GM23248 (cell line): ENCODE measurements around the gene MKI67. TPM values are rescaled to one million over a fixed set of nuclear protein-coding genes. Genes with fewer than 3 reads are reported as not detected.

Experiments
- DNase-seq: peaks from one replicate; pipeline ENCODE4 v3.0.0-alpha.2; 2015
- H2AFZ ChIP-seq: fragments of 200-600 bp; sonication (generic); 2 replicates; pipeline ENCODE4 v1.6.1; 2016; ENCODE audit warnings: antibody characterized with exemption
- H3F3A ChIP-seq: fragments of 200-600 bp; sonication (generic); 2 replicates; pipeline ENCODE4 v1.6.1; 2016; ENCODE audit warnings: mild to moderate bottlenecking, antibody characterized with exemption, mixed run types; ENCODE audit not compliant: insufficient read depth
- H3K27ac ChIP-seq: fragments of 200-600 bp; sonication (generic); 2 replicates; pipeline ENCODE4 v1.5.1; 2016; ENCODE audit warnings: mild to moderate bottlenecking
- H3K27me3 ChIP-seq: fragments of 200-600 bp; sonication (generic); replicated peaks from 2 replicates; pipeline ENCODE4 v1.6.1; 2016; ENCODE audit warnings: mild to moderate bottlenecking; ENCODE audit not compliant: insufficient read depth
- H3K36me3 ChIP-seq: fragments of 200-600 bp; sonication (generic); 2 replicates; pipeline ENCODE4 v1.6.1; 2016; ENCODE audit warnings: low read depth, mild to moderate bottlenecking
- H3K4me1 ChIP-seq: fragments of 200-600 bp; sonication (generic); 2 replicates; pipeline ENCODE4 v1.6.1; 2016; ENCODE audit warnings: mild to moderate bottlenecking; ENCODE audit not compliant: insufficient read depth
- H3K4me2 ChIP-seq: fragments of 200-600 bp; sonication (generic); one replicate; pipeline ENCODE4 v1.6.1; 2016; ENCODE audit warnings: mild to moderate bottlenecking; ENCODE audit not compliant: unreplicated experiment
- H3K4me3 ChIP-seq: fragments of 200-600 bp; sonication (generic); 2 replicates; pipeline ENCODE4 v1.5.1; 2016; ENCODE audit warnings: mild to moderate bottlenecking
- H3K79me2 ChIP-seq: fragments of 200-600 bp; sonication (generic); 2 replicates; pipeline ENCODE4 v1.6.1; 2016; ENCODE audit warnings: mild to moderate bottlenecking; ENCODE audit not compliant: insufficient read depth
- H3K9ac ChIP-seq: fragments of 200-600 bp; sonication (generic); 2 replicates; pipeline ENCODE4 v1.6.1; 2016; ENCODE audit warnings: mild to moderate bottlenecking
- H3K9me2 ChIP-seq: fragments of 200-600 bp; sonication (generic); 2 replicates; pipeline ENCODE4 v1.6.1; 2016; ENCODE audit warnings: mixed run types, mild to moderate bottlenecking, moderate library complexity; ENCODE audit not compliant: insufficient read depth
- H3K9me3 ChIP-seq: fragments of 200-600 bp; sonication (generic); one replicate; pipeline ENCODE4 v1.6.1; 2017; ENCODE audit warnings: low read depth
- H4K20me1 ChIP-seq: fragments of 200-600 bp; sonication (generic); 2 replicates; pipeline ENCODE4 v1.6.0; 2016; ENCODE audit not compliant: insufficient read depth
- EZH2 ChIP-seq: fragments of 200-600 bp; sonication (generic); IDR thresholded peaks from 2 replicates; pipeline ENCODE4 v1.6.1; 2018; ENCODE audit warnings: antibody characterized with exemption, mild to moderate bottlenecking; ENCODE audit not compliant: insufficient read depth, poor library complexity, severe bottlenecking
- EZH2phosphoT487 ChIP-seq: fragments of 200-600 bp; sonication (generic); IDR thresholded peaks from 2 replicates; pipeline ENCODE4 v1.6.1; 2018; ENCODE audit warnings: antibody characterized with exemption, moderate library complexity, mild to moderate bottlenecking, low read depth; ENCODE audit not compliant: insufficient read depth
- WGBS, 2 experiments: methylation state at CpG; one replicate each; pipeline ENCODE4 v1.1.6; 2015 to 2017; ENCODE audit warnings: low lambda C conversion rate in 2 of 2, low coverage in 1 of 2; ENCODE audit errors: missing lambda C conversion rate in 2 of 2; 5-methylcytosine and 5-hydroxymethylcytosine counted together
- in situ Hi-C: fragments of 300-500 bp; cut with MboI; formaldehyde crosslinking; loops from 2 replicates; pipeline ENCODE4 v1.15.0; 2020
- polyA plus RNA-seq: library from polyadenylated mRNA; unstranded; fragments of >200 nt; fragmentation: Nextera tagmentation; extraction: Ambion mirVana; gene quantifications from 2 replicates; pipeline ENCODE4 v1.2.1, GENCODE V29; 2016
- total RNA-seq: library from RNA; depleted of rRNA; stranded (reverse); fragments of >200 nt; shearing (Covaris generic); gene quantifications from 2 replicates; pipeline ENCODE4 v1.2.3, GENCODE V29; 2014

Gene MKI67
- total and polyA plus RNA-seq, 2 experiments from 2014 or later: 12.2 to 22.5 TPM

GRCh38 chr10:128081720-128082119, 44.5 kb downstream of the MKI67 start:
- H2AFZ ChIP-seq: no peak overlapping the region
- in situ Hi-C loops: no loop called here
- WGBS, 2 experiments: 50 to 56% methylated on average over 3 of the region's 3 CpGs

DNA sequence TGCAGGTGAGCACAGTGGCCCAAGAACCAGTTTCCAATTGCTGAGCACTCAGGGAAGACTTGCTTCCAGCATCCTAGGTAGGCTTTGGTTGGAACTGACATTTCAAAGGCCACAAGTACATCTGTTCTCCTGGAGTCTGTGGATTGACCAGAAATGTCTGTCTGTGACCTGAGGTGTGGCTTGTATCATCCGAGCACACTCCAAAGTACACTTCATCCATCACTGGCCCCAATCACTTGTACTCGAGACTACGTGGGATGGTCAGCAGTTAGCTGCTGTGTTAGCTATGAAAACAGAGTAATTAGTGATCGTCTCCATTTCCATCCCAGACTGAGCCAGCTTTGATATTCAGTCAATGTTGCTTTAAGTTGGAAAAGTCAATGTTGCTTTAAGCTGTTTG, 45.0 kb downstream of the MKI67 start:
- 46 to 51% methylated on average over 4 of the region's 4 CpGs for WGBS, 2 experiments
- Histone ChIP-seq H3K4me3 (no peak overlapping the region), H3K36me3 (no peaks in the 10 kb centered on the region), H2AFZ (no peak overlapping the region), H3K79me2 (no peaks in the 10 kb centered on the region), H3K27ac (no peak overlapping the region), H3K9me3 (no peaks in the 10 kb centered on the region), H3K9me2 (no peaks in the 10 kb centered on the region), H3K9ac (no peak overlapping the region), H3K4me2 (no peak overlapping the region), H4K20me1 (no peaks in the 10 kb centered on the region), H3K27me3 (no peaks in the 10 kb centered on the region), H3K4me1 (no peaks in the 10 kb centered on the region), H3F3A (no peaks in the 10 kb centered on the region)
- DNase-seq: no peak
- in situ Hi-C loops: no loop called here
- TF ChIP-seq EZH2 (no peak), EZH2phosphoT487 (no peak)

More at GRCh38 chr10:128081720-128082119, 44.5 kb downstream of the MKI67 start:
- Histone ChIP-seq H3K9me3 (no peaks in the 10 kb centered on the region), H3K79me2 (no peaks in the 10 kb centered on the region), H3K27me3 (no peaks in the 10 kb centered on the region), H3K27ac (no peak overlapping the region), H3K9ac (no peak overlapping the region), H4K20me1 (no peaks in the 10 kb centered on the region), H3K4me2 (no peak overlapping the region), H3K36me3 (no peaks in the 10 kb centered on the region), H3F3A (no peaks in the 10 kb centered on the region), H3K4me3 (no peak overlapping the region), H3K4me1 (no peaks in the 10 kb centered on the region), H3K9me2 (no peaks in the 10 kb centered on the region)
- no peak for TF ChIP-seq EZH2phosphoT487
- TF ChIP-seq EZH2: no peak
- peak; percentile 15 for DNase-seq

DNA sequence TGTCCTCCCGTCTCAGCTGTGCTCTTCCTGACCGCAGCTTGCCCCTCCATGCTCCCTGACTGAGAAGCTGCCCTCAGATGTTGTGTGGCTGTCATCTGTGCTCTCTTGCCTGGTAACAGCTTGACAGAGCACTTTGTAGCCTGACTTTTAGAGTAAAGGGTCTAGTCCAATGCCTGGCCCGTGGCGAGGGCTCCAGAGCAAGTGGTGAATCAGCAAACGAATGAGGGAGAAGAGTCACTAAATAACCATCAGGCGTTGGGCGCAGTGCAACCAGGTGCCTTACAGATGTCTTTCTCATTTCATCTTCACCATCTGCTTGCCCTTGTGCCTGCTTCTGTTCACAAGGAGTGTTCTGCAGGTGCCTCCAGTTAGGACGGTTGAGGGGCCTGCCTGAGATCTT, 45.6 kb downstream of the MKI67 start:
- no peak overlapping the region for H3K9ac ChIP-seq
- H3F3A ChIP-seq: no peaks in the 10 kb centered on the region
- H4K20me1 ChIP-seq: no peaks in the 10 kb centered on the region
- 58 to 70% methylated on average over 8 of the region's 8 CpGs for WGBS, 2 experiments
- no peaks in the 10 kb centered on the region for H3K79me2 ChIP-seq
- TF ChIP-seq EZH2 (no peak), EZH2phosphoT487 (no peak)
- H2AFZ ChIP-seq: no peak overlapping the region
- in situ Hi-C loops: no loop called here
- no peaks in the 10 kb centered on the region for H3K9me2 ChIP-seq
- H3K4me1 ChIP-seq: no peaks in the 10 kb centered on the region
- DNase-seq: no peak
- no peak overlapping the region for H3K4me2 ChIP-seq
- H3K27me3 ChIP-seq: no peaks in the 10 kb centered on the region
- H3K27ac ChIP-seq: no peak overlapping the region
- no peaks in the 10 kb centered on the region for H3K36me3 ChIP-seq
- H3K9me3 ChIP-seq: no peaks in the 10 kb centered on the region
- no peak overlapping the region for H3K4me3 ChIP-seq

GRCh38 chr10:128080231-128080630, 46.0 kb downstream of the MKI67 start:
- Histone ChIP-seq H4K20me1 (no peaks in the 10 kb centered on the region), H3K4me2 (no peak overlapping the region), H3K9me3 (no peaks in the 10 kb centered on the region), H3K4me1 (no peaks in the 10 kb centered on the region), H3F3A (no peaks in the 10 kb centered on the region), H3K9me2 (no peaks in the 10 kb centered on the region), H3K27me3 (no peaks in the 10 kb centered on the region), H3K9ac (no peak overlapping the region), H3K27ac (no peak overlapping the region), H3K79me2 (no peaks in the 10 kb centered on the region), H3K4me3 (no peak overlapping the region), H2AFZ (no peak overlapping the region), H3K36me3 (no peaks in the 10 kb centered on the region)
- TF ChIP-seq EZH2 (no peak), EZH2phosphoT487 (no peak)
- in situ Hi-C loops: no loop called here
- no peak for DNase-seq
- 67 to 69% methylated on average over 13 of the region's 13 CpGs for WGBS, 2 experiments
